Hepatocyte (in vitro differentiated cells): ENCODE results near the gene RNF175.
A peak's percentile ranks its signal among the peaks of the same experiment; 100 is the strongest.

Source experiments
- EZH2 ChIP-seq: fragments of 200-600 bp; sonication (generic); IDR thresholded peaks from 2 replicates; pipeline ENCODE4 v1.6.1; 2016; ENCODE audit warnings: antibody characterized with exemption, mild to moderate bottlenecking, borderline replicate concordance
- EZH2phosphoT487 ChIP-seq: fragments of 200-600 bp; sonication (generic); IDR thresholded peaks from one replicate; pipeline ENCODE4 v1.6.1; 2018; ENCODE audit warnings: antibody characterized with exemption, mild to moderate bottlenecking, low read depth, moderate library complexity; ENCODE audit not compliant: unreplicated experiment, severe bottlenecking
- TF ChIP-seq, protein P1 (sequence below): fragments of 200-600 bp; sonication (generic); IDR thresholded peaks from 2 replicates; pipeline ENCODE4 v1.5.1; 2016; ENCODE audit warnings: antibody characterized with exemption, mild to moderate bottlenecking; ENCODE audit not compliant: poor library complexity

DNA sequence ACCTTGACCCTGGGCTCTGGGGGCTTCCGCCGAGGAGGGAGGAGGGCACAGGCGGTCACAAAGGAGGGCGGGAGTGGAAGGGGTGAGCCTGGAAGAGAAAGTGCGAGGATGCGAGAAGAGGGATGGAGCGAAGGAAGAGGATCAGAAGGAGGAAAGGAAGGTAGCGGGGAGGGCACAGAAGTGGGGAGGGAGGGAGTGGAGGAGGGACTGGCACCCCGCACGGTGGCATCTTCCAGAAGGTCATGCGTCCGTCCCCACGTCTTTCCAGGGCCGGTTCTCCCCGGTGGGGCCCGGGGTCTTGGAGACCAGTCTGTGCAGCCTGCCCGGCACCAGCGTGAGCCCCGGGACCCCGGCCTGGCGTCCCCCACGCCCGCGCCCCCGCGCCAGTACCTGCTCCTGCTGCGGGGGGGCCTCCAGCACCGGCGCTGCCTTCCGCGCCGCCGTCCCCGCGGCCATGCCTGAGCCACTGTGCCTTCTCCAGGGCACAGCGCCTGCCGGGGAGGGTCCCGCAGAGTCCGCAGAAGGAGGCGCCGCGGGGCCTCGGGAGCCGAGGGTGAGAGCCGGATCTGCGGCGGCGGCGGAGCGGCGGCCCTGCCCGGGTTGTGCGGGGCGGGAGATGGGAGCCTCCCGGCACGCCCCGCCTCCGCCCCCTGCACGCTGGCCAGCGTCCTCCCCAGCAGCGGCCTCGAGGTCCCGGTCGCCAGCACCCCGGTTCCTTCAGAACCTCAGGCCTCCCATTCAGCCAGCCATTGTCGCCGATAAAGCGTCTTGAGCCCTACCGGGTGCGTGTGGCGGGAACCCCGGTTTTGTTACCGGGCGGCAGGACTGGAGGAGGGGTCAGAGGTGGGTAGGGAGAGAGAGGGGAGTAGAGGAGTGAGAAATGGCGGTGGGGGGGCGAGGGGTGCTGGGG, at the start of gene RNF175:
- TF ChIP-seq, protein P1, sequence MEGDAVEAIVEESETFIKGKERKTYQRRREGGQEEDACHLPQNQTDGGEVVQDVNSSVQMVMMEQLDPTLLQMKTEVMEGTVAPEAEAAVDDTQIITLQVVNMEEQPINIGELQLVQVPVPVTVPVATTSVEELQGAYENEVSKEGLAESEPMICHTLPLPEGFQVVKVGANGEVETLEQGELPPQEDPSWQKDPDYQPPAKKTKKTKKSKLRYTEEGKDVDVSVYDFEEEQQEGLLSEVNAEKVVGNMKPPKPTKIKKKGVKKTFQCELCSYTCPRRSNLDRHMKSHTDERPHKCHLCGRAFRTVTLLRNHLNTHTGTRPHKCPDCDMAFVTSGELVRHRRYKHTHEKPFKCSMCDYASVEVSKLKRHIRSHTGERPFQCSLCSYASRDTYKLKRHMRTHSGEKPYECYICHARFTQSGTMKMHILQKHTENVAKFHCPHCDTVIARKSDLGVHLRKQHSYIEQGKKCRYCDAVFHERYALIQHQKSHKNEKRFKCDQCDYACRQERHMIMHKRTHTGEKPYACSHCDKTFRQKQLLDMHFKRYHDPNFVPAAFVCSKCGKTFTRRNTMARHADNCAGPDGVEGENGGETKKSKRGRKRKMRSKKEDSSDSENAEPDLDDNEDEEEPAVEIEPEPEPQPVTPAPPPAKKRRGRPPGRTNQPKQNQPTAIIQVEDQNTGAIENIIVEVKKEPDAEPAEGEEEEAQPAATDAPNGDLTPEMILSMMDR, result no peak
- TF ChIP-seq EZH2, result peak; percentile 38
- TF ChIP-seq EZH2phosphoT487, result no peak
